PC-3 (cell line): Measurements from ENCODE around the gene HLA-DMB.

Experiments
- CTCF ChIP-seq: fragments of 300-600 bp; sonication (generic); conservative IDR thresholded peaks from 2 replicates; pipeline ENCODE4 v1.5.1; 2017; ENCODE audit warnings: antibody characterized with exemption, low read depth, mild to moderate bottlenecking, low read length
- EZH2 ChIP-seq: fragments of 300-600 bp; sonication (generic); IDR thresholded peaks from one replicate; pipeline ENCODE4 v1.6.1; 2017; ENCODE audit warnings: antibody characterized with exemption, mild to moderate bottlenecking, low read length; ENCODE audit not compliant: unreplicated experiment
- EZH2phosphoT487 ChIP-seq: fragments of 300-600 bp; sonication (generic); IDR thresholded peaks from 2 replicates; pipeline ENCODE4 v1.6.1; 2018; ENCODE audit warnings: mild to moderate bottlenecking, antibody characterized with exemption, low read length, borderline replicate concordance

GRCh38 chr6:32983964-32984621, 43.3 kb upstream of the HLA-DMB start:
- TF ChIP-seq CTCF (no peak), EZH2phosphoT487 (no peak), EZH2 (no peak)
